Measurements from ENCODE around the gene CPEB1.
"Not testable (repeated sequence)": the region's sequence is repeated elsewhere in the genome, so short reads cannot be mapped to it uniquely, and the experiment has no call there.

DNA sequence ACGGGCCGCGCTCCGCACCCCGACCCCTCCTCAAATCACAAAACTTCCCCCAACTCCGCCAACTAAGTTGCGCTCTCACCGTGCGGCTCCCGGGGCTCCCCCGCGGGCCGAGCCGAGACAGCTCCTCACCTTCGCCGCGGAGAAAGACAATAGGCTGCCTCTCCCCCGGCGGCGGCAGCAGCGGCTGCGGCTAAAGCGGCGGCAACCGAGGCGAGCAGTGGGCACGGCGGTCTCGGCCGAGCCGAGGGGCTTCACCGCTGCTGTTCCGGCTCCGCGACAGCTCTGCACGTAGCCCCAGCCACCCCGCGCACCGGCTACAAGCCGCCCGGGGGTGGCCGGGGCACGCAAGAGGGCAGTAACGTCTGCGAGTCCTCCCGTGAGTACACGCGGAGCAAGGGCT lies 133.6 kb downstream of the CPEB1 start:
- TF ChIP-seq, protein P1, sequence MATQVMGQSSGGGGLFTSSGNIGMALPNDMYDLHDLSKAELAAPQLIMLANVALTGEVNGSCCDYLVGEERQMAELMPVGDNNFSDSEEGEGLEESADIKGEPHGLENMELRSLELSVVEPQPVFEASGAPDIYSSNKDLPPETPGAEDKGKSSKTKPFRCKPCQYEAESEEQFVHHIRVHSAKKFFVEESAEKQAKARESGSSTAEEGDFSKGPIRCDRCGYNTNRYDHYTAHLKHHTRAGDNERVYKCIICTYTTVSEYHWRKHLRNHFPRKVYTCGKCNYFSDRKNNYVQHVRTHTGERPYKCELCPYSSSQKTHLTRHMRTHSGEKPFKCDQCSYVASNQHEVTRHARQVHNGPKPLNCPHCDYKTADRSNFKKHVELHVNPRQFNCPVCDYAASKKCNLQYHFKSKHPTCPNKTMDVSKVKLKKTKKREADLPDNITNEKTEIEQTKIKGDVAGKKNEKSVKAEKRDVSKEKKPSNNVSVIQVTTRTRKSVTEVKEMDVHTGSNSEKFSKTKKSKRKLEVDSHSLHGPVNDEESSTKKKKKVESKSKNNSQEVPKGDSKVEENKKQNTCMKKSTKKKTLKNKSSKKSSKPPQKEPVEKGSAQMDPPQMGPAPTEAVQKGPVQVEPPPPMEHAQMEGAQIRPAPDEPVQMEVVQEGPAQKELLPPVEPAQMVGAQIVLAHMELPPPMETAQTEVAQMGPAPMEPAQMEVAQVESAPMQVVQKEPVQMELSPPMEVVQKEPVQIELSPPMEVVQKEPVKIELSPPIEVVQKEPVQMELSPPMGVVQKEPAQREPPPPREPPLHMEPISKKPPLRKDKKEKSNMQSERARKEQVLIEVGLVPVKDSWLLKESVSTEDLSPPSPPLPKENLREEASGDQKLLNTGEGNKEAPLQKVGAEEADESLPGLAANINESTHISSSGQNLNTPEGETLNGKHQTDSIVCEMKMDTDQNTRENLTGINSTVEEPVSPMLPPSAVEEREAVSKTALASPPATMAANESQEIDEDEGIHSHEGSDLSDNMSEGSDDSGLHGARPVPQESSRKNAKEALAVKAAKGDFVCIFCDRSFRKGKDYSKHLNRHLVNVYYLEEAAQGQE (IDR thresholded peaks at IDR 0.05; ENCODE audit: unreplicated experiment) = not testable (repeated sequence)
- TF ChIP-seq EZH2 (IDR thresholded peaks at IDR 0.05; ENCODE audit: low read depth, unreplicated experiment); NANOG (IDR thresholded peaks at IDR 0.05; ENCODE audit: borderline replicate concordance); EZH2phosphoT487 (IDR thresholded peaks at IDR 0.05; ENCODE audit: unreplicated experiment): not testable (repeated sequence)
- TF ChIP-seq, protein P2, sequence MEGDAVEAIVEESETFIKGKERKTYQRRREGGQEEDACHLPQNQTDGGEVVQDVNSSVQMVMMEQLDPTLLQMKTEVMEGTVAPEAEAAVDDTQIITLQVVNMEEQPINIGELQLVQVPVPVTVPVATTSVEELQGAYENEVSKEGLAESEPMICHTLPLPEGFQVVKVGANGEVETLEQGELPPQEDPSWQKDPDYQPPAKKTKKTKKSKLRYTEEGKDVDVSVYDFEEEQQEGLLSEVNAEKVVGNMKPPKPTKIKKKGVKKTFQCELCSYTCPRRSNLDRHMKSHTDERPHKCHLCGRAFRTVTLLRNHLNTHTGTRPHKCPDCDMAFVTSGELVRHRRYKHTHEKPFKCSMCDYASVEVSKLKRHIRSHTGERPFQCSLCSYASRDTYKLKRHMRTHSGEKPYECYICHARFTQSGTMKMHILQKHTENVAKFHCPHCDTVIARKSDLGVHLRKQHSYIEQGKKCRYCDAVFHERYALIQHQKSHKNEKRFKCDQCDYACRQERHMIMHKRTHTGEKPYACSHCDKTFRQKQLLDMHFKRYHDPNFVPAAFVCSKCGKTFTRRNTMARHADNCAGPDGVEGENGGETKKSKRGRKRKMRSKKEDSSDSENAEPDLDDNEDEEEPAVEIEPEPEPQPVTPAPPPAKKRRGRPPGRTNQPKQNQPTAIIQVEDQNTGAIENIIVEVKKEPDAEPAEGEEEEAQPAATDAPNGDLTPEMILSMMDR (conservative IDR thresholded peaks at IDR 0.05; ENCODE audit: low read depth in 2 of 2) = not testable (repeated sequence)
